HepG2 (cell line): ENCODE measurements around the gene JUND. TPM values are rescaled to one million over a fixed set of nuclear protein-coding genes. Genes with fewer than 3 reads are reported as not detected.

Experiments
- CC2D1A ChIP-seq: sonication (generic); formaldehyde crosslinking; IDR thresholded peaks from 2 replicates; pipeline ENCODE4 v1.8.1; 2023; ENCODE audit warnings: mild to moderate bottlenecking, missing genetic modification reagents
- CCAR2 ChIP-seq: fragments of 200-400 bp; formaldehyde crosslinking; optimal IDR thresholded peaks from 2 replicates; pipeline ENCODE3; 2018; ENCODE audit warnings: low read depth, mild to moderate bottlenecking, low read length, moderate library complexity
- E2F5 ChIP-seq: sonication (generic); formaldehyde crosslinking; conservative IDR thresholded peaks from 2 replicates; pipeline ENCODE4 v1.4.0; 2020; ENCODE audit warnings: missing genetic modification reagents
- HHEX ChIP-seq: IDR thresholded peaks from 2 replicates; pipeline ENCODE4 v1.6.1; 2016; ENCODE audit warnings: control low read depth
- MEIS2 ChIP-seq: sonication (generic); formaldehyde crosslinking; IDR thresholded peaks from 2 replicates; pipeline ENCODE4 v1.9.0; 2021; ENCODE audit warnings: mild to moderate bottlenecking, missing genetic modification reagents
- MIER2 ChIP-seq: IDR thresholded peaks from 2 replicates; pipeline ENCODE4 v1.6.1; 2016; ENCODE audit warnings: missing biosample characterization, missing genetic modification reagents
- MXD3 ChIP-seq: IDR thresholded peaks from 2 replicates; pipeline ENCODE4 v1.6.1; 2016; ENCODE audit warnings: mild to moderate bottlenecking, missing biosample characterization, missing genetic modification reagents
- NFAT5 ChIP-seq: sonication (generic); formaldehyde crosslinking; IDR thresholded peaks from 2 replicates; pipeline ENCODE4 v1.4.0; 2020; ENCODE audit warnings: missing genetic modification reagents
- PCBP1 ChIP-seq: fragments of 200-400 bp; formaldehyde crosslinking; IDR thresholded peaks from 2 replicates; pipeline ENCODE4 v1.6.1; 2017; ENCODE audit warnings: mild to moderate bottlenecking, low read depth, low read length, borderline replicate concordance
- TFDP2 ChIP-seq: sonication (generic); formaldehyde crosslinking; IDR thresholded peaks from 2 replicates; pipeline ENCODE4 v1.4.0; 2020; ENCODE audit warnings: missing genetic modification reagents
- ZNF124 ChIP-seq: sonication (generic); formaldehyde crosslinking; IDR thresholded peaks from 2 replicates; pipeline ENCODE4 v1.4.0; 2020; ENCODE audit warnings: missing genetic modification reagents
- ZNF329 ChIP-seq: sonication (generic); formaldehyde crosslinking; IDR thresholded peaks from 2 replicates; pipeline ENCODE4 v1.9.0; 2021; ENCODE audit warnings: low read depth, mild to moderate bottlenecking, missing genetic modification reagents
- ZNF549 ChIP-seq: sonication (generic); formaldehyde crosslinking; IDR thresholded peaks from 2 replicates; pipeline ENCODE4 v1.5.0; 2020; ENCODE audit warnings: missing genetic modification reagents
- ZNF629 ChIP-seq: sonication (generic); formaldehyde crosslinking; conservative IDR thresholded peaks from 2 replicates; pipeline ENCODE4 v1.5.0; 2020; ENCODE audit warnings: missing genetic modification reagents
- ZNF720 ChIP-seq: sonication (generic); formaldehyde crosslinking; IDR thresholded peaks from 2 replicates; pipeline ENCODE4 v1.4.0; 2020; ENCODE audit warnings: missing genetic modification reagents
- polyA plus RNA-seq, 8 experiments: library from polyadenylated mRNA; depleted of rRNA in 3 of 8; stranded (reverse) in 7 of 8; unstranded in 1 of 8; fragments of >200 nt; fragmentation: Illumina TruSeq in 4 of 8; extraction: Trizol in 4 of 8; gene quantifications; 2 replicates each; pipeline versions ENCODE4 v1.2.1 to v1.2.3, GENCODE V29; 2011 to 2016; ENCODE audit warnings: low read depth in 4 of 8, missing spikeins in 1 of 8, mixed read lengths in 1 of 8; ENCODE audit not compliant: insufficient read depth in 1 of 8
- total RNA-seq, 5 experiments: library from RNA; depleted of rRNA; stranded (reverse); fragments of >200 nt; fragmentation: Illumina TruSeq; extraction: Trizol; gene quantifications; 2 replicates each; pipeline ENCODE4 v1.2.3, GENCODE V29; 2016; ENCODE audit warnings: low read depth in 1 of 5
- TF ChIP-seq, protein P1 (sequence below): sonication (generic); formaldehyde crosslinking; IDR thresholded peaks from 2 replicates; pipeline ENCODE4 v1.4.0; 2020; ENCODE audit warnings: missing genetic modification reagents, borderline replicate concordance

Gene JUND
- total and polyA plus RNA-seq, 2 of the 13 experiments (the other 11 are each of a cell fraction or from before 2014, with no cell fraction given) = 41.2 to 59.8 TPM

- TF ChIP-seq NFAT5 (peak; percentile 20; the same call in 1 of the 2 replicates), TFDP2 (CRISPR knock-in tag) (peak; percentile 30; the same call in 1 of the 2 replicates), CCAR2 (no peak), PCBP1 (no peak), ZNF549 (CRISPR knock-in tag) (no peak), CC2D1A (CRISPR knock-in tag) (no peak), HHEX (CRISPR knock-in tag) (no peak), ZNF329 (CRISPR knock-in tag) (no peak; the same call in 1 of the 2 replicates), MXD3 (peak; percentile 74), E2F5 (CRISPR knock-in tag) (no peak; the same call in none of the 2 replicates), ZNF124 (0 out of 2 replicates have a peak, but pooled peaks have one; percentile 32), MEIS2 (CRISPR knock-in tag) (peak; percentile 27; the same call in 1 of the 2 replicates), ZNF629 (CRISPR knock-in tag) (no peak), ZNF720 (CRISPR knock-in tag) (no peak), MIER2 (CRISPR knock-in tag) (no peak)
- TF ChIP-seq, protein P1, sequence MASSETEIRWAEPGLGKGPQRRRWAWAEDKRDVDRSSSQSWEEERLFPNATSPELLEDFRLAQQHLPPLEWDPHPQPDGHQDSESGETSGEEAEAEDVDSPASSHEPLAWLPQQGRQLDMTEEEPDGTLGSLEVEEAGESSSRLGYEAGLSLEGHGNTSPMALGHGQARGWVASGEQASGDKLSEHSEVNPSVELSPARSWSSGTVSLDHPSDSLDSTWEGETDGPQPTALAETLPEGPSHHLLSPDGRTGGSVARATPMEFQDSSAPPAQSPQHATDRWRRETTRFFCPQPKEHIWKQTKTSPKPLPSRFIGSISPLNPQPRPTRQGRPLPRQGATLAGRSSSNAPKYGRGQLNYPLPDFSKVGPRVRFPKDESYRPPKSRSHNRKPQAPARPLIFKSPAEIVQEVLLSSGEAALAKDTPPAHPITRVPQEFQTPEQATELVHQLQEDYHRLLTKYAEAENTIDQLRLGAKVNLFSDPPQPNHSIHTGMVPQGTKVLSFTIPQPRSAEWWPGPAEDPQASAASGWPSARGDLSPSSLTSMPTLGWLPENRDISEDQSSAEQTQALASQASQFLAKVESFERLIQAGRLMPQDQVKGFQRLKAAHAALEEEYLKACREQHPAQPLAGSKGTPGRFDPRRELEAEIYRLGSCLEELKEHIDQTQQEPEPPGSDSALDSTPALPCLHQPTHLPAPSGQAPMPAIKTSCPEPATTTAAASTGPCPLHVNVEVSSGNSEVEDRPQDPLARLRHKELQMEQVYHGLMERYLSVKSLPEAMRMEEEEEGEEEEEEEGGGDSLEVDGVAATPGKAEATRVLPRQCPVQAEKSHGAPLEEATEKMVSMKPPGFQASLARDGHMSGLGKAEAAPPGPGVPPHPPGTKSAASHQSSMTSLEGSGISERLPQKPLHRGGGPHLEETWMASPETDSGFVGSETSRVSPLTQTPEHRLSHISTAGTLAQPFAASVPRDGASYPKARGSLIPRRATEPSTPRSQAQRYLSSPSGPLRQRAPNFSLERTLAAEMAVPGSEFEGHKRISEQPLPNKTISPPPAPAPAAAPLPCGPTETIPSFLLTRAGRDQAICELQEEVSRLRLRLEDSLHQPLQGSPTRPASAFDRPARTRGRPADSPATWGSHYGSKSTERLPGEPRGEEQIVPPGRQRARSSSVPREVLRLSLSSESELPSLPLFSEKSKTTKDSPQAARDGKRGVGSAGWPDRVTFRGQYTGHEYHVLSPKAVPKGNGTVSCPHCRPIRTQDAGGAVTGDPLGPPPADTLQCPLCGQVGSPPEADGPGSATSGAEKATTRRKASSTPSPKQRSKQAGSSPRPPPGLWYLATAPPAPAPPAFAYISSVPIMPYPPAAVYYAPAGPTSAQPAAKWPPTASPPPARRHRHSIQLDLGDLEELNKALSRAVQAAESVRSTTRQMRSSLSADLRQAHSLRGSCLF (CRISPR knock-in tag) = no peak
Observed at GRCh38 chr19:18280247-18281081, 958 bp downstream of the JUND start (continued).
